Prostate gland (tissue), 2 donors: ENCODE data around the gene BRF1.

Experiments
- CTCF ChIP-seq, 4 experiments: fragments of 200-600 bp in 2 of 4; fragments of 450-650 bp in 2 of 4; sonication (generic) in 2 of 4; IDR thresholded peaks; 1 replicate in 3 of 4; 2 replicates in 1 of 4; pipeline ENCODE4 v1.5.1; 2016 to 2019; ENCODE audit warnings: antibody characterized with exemption in 4 of 4, mild to moderate bottlenecking in 2 of 4, moderate library complexity in 2 of 4
- POLR2A ChIP-seq: fragments of 450-650 bp; IDR thresholded peaks from one replicate; pipeline ENCODE4 v1.6.1; 2016; ENCODE audit warnings: antibody characterized with exemption, mild to moderate bottlenecking

- no peak for TF ChIP-seq POLR2A
- TF ChIP-seq CTCF (IDR thresholded peaks at IDR 0.05) = no peak
Observed at GRCh38 chr14:105286759-105287144, 14.0 kb downstream of the BRF1 start.
